Upper lobe of left lung (tissue), 6 donors: ENCODE results near the gene CDKN2A. TPM values are rescaled to one million over a fixed set of nuclear protein-coding genes. Genes with fewer than 3 reads are reported as not detected.
A peak's percentile ranks its signal among the peaks of the same experiment; 100 is the strongest.

Experiments used
- ATAC-seq, 2 donors: fragments of 200-7000 bp; cut with Tn5 transposase; one replicate each; pipeline ENCODE4 v1.9.1; 2022; ENCODE audit warnings: mild to moderate bottlenecking in 2 of 2, moderate library complexity in 2 of 2; ENCODE audit not compliant: low FRiP score in 2 of 2
- DNase-seq, 2 donors: peaks; one replicate each; pipeline ENCODE4 v3.0.0-alpha.2; 2019 to 2020
- H3K27ac ChIP-seq, 4 donors: fragments of 200-600 bp; sonication (generic); one replicate each; pipeline ENCODE4 v1.5.1; 2016 to 2019
- H3K27me3 ChIP-seq, 4 donors: fragments of 200-600 bp; sonication (generic); one replicate each; pipeline ENCODE4 v1.5.1; 2017 to 2019
- H3K36me3 ChIP-seq, 4 donors: fragments of 200-600 bp; sonication (generic); one replicate each; pipeline ENCODE4 v1.5.1; 2016 to 2019
- H3K4me1 ChIP-seq, 4 donors: fragments of 200-600 bp; sonication (generic); one replicate each; pipeline ENCODE4 v1.5.1; 2018 to 2019
- H3K4me3 ChIP-seq, 4 donors: fragments of 200-600 bp; sonication (generic); one replicate each; pipeline ENCODE4 v1.5.1; 2017 to 2019; ENCODE audit warnings: mild to moderate bottlenecking in 2 of 4, moderate library complexity in 1 of 4
- H3K9me3 ChIP-seq, 4 donors: fragments of 200-600 bp; sonication (generic); one replicate each; pipeline ENCODE4 v1.5.1; 2018 to 2019
- EP300 ChIP-seq, 4 donors: sonication (generic); formaldehyde crosslinking; IDR thresholded peaks; one replicate each; pipeline ENCODE4 v1.5.1; 2017; ENCODE audit warnings: antibody characterized with exemption in 4 of 4, control low read depth in 2 of 4
- POLR2A ChIP-seq, 4 donors: fragments of 450-650 bp; IDR thresholded peaks; one replicate each; pipeline ENCODE4 v1.5.1; 2016 to 2017; ENCODE audit warnings: antibody characterized with exemption in 4 of 4, mild to moderate bottlenecking in 2 of 4
- POLR2AphosphoS5 ChIP-seq, 2 donors: sonication (generic); formaldehyde crosslinking; IDR thresholded peaks; one replicate each; pipeline ENCODE4 v1.5.1; 2017; ENCODE audit warnings: antibody characterized with exemption in 2 of 2
- WGBS, 2 donors: methylation state at CpG; one replicate each; pipeline ENCODE4 v1.1.5; 2017 to 2018; 5-methylcytosine and 5-hydroxymethylcytosine counted together
- total RNA-seq, 6 donors: library from RNA; depleted of rRNA in 4 of 6; stranded (reverse); fragments of >200 nt in 4 of 6; gene quantifications; one replicate each; pipeline versions ENCODE4 v1.1.0 to v1.2.1, GENCODE V29; 2016 to 2021
- TF ChIP-seq, protein P1 (sequence below), 6 experiments: fragments of 450-650 bp in 4 of 6; fragments of 200-600 bp in 2 of 6; sonication (generic) in 2 of 6; IDR thresholded peaks; one replicate each; pipeline ENCODE4 v1.5.1; 2016 to 2019; ENCODE audit warnings: antibody characterized with exemption in 6 of 6
- donor health status: DM: no; HTN: no; CAD: no; lungs with moderate emphysema.
- donor health status: DM: no; HTN: yes; CAD: no; lungs with severe emphysema.

The CDKN2A gene
- total RNA-seq, 6 donors from 2014 or later, result 1.5 to 32.5 (median 7.0) TPM; not detected in 1

DNA sequence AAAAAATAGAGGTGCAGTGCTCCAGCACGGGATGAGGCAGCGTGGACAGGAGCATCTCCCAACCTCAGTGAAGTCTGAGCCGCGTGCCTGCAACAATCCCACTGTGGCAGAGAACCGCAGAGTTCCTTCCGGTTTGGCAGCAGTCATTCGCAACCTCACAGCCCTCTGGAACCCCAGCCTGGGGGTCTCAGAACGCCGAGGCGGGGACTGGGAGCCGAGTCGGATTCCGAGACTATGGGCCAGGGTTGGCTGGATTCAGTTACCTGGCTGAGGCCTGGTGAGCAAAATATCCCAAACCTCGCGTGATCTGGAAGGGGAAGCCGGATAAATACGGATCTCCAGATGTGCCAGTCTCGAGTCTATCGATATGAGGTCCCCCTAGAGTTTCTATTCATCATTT, 27.0 kb downstream of the CDKN2A start:
- H3K4me3 ChIP-seq, result no peak overlapping the region
- H3K27ac ChIP-seq, result no peak overlapping the region
- peaks cover 7 to 73% (median 50%) of the 10 kb centered on the region in 4 donors for H3K27me3 ChIP-seq
- 13 to 19% methylated on average over 16 to 19 of the region's 19 CpGs for WGBS, 2 donors
- ATAC-seq (no peak), DNase-seq (no peak)
- peaks cover 0 to 4% (median 1%) of the 10 kb centered on the region in 4 donors for H3K9me3 ChIP-seq
- TF ChIP-seq, protein P1, sequence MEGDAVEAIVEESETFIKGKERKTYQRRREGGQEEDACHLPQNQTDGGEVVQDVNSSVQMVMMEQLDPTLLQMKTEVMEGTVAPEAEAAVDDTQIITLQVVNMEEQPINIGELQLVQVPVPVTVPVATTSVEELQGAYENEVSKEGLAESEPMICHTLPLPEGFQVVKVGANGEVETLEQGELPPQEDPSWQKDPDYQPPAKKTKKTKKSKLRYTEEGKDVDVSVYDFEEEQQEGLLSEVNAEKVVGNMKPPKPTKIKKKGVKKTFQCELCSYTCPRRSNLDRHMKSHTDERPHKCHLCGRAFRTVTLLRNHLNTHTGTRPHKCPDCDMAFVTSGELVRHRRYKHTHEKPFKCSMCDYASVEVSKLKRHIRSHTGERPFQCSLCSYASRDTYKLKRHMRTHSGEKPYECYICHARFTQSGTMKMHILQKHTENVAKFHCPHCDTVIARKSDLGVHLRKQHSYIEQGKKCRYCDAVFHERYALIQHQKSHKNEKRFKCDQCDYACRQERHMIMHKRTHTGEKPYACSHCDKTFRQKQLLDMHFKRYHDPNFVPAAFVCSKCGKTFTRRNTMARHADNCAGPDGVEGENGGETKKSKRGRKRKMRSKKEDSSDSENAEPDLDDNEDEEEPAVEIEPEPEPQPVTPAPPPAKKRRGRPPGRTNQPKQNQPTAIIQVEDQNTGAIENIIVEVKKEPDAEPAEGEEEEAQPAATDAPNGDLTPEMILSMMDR (IDR thresholded peaks at IDR 0.05), result no peak
- TF ChIP-seq POLR2AphosphoS5 (IDR thresholded peaks at IDR 0.05) (no peak), POLR2A (IDR thresholded peaks at IDR 0.05) (no peak), EP300 (IDR thresholded peaks at IDR 0.05) (no peak)
- peaks cover 10 to 28% (median 18%) of the 10 kb centered on the region in 4 donors for H3K4me1 ChIP-seq
- H3K36me3 ChIP-seq, result no peaks in the 10 kb centered on the region

DNA sequence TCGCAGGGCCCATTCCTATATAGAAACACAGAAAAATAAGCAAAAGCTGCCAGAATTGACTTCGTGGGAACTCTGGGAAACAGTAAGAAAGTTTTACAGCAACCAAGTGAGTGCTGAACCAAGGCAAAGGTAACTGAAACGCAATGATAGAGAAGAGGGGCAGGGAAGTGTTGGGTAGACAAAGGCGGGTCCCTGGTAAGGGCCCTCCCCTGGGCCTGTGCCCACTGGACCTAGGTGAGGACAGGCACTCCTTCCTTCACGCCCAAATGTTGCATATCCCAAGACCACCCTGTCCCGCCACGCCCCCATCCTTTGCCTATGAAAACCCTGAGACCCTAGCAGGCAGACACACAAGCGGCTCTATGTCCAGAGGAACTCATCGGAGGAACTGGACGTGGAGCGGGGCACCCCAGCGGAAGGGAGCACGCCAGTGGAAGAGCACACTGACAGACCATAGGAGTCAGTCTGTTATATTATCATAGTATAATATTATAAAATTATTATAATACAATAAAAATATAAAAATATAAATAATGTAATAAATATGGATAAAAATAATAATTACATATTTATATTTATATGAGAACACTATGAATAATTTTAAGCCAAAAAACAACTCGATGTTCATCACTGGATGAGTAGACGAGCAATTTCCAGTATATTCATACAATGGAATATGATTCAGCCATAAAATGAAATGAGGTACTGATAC, 27.9 kb downstream of the CDKN2A start:
- peaks cover 7 to 67% (median 47%) of the 10 kb centered on the region in 4 donors for H3K27me3 ChIP-seq
- no peak overlapping the region for H3K4me3 ChIP-seq
- H3K36me3 ChIP-seq, result no peaks in the 10 kb centered on the region
- TF ChIP-seq POLR2A (IDR thresholded peaks at IDR 0.05) (no peak), POLR2AphosphoS5 (IDR thresholded peaks at IDR 0.05) (no peak), EP300 (IDR thresholded peaks at IDR 0.05) (no peak)
- TF ChIP-seq, protein P1 (IDR thresholded peaks at IDR 0.05), result no peak
- DNase-seq, result no peak
- no peak overlapping the region for H3K27ac ChIP-seq
- H3K9me3 ChIP-seq, result peaks cover 0 to 4% (median 1%) of the 10 kb centered on the region in 4 donors
- ATAC-seq, result no peak
- WGBS, 2 donors, result 17 to 23% methylated on average over 15 of the region's 15 CpGs
- peaks cover 10 to 28% (median 18%) of the 10 kb centered on the region in 4 donors for H3K4me1 ChIP-seq

- Histone ChIP-seq H3K36me3 (no peaks in the 10 kb centered on the region), H3K9me3 (peaks cover 0 to 4% (median 1%) of the 10 kb centered on the region in 4 donors), H3K27me3 (peaks cover 5 to 58% (median 40%) of the 10 kb centered on the region in 4 donors), H3K4me3 (peak overlapping the region in 3 of 4 donors; percentile 20 to 41 (median 39)), H3K4me1 (peaks cover 10 to 21% (median 18%) of the 10 kb centered on the region in 4 donors), H3K27ac (no peak overlapping the region)
- WGBS, 2 donors, result 3 to 4% methylated on average over 24 to 29 of the region's 30 CpGs
- TF ChIP-seq EP300 (IDR thresholded peaks at IDR 0.05) (no peak), POLR2A (IDR thresholded peaks at IDR 0.05) (no peak), POLR2AphosphoS5 (IDR thresholded peaks at IDR 0.05) (no peak)
- TF ChIP-seq, protein P1 (IDR thresholded peaks at IDR 0.05), result peak in 4 of 6 experiments; percentile 10 to 28 (median 18)
- DNase-seq (peak; percentile 48 to 77), ATAC-seq (peak; percentile 78 to 93)
These were observed 28.7 kb downstream of the CDKN2A start for GRCh38 chr9:21965401-21965951.

GRCh38 chr9:21964925-21965385, 29.2 kb downstream of the CDKN2A start:
- Histone ChIP-seq H3K4me1 (peaks cover 10 to 21% (median 18%) of the 10 kb centered on the region in 4 donors), H3K27ac (no peak overlapping the region), H3K4me3 (peak overlapping the region; percentile 1 to 41 (median 30)), H3K36me3 (no peaks in the 10 kb centered on the region), H3K9me3 (peaks cover 0 to 4% (median 1%) of the 10 kb centered on the region in 4 donors), H3K27me3 (peaks cover 5 to 53% (median 35%) of the 10 kb centered on the region in 4 donors)
- DNase-seq, result peak; percentile 33 to 88
- ATAC-seq, result peak; percentile 68 to 83
- WGBS, 2 donors, result 4 to 5% methylated on average over 28 to 29 of the region's 29 CpGs
- TF ChIP-seq, protein P1 (IDR thresholded peaks at IDR 0.05), result no peak
- TF ChIP-seq POLR2A (IDR thresholded peaks at IDR 0.05), result no peak
- no peak for TF ChIP-seq POLR2AphosphoS5 (IDR thresholded peaks at IDR 0.05)
- TF ChIP-seq EP300 (IDR thresholded peaks at IDR 0.05), result no peak
